ENCODE results near the gene LIN7A. TPM values are rescaled to one million over a fixed set of nuclear protein-coding genes. Genes with fewer than 3 reads are reported as not detected.

LIN7A gene
- total and polyA plus RNA-seq, 2 of the 8 experiments (the other 6 are each of a cell fraction or from before 2014, with no cell fraction given): 5.8 to 22.0 TPM

- Histone ChIP-seq H3K9ac (replicated peaks in 1 of 4; ENCODE audit: extremely low read depth in 1 of 4, low read depth in 3 of 4, low read length in 3 of 4) (no peak overlapping the region), H2BK5ac (ENCODE audit: low read depth, low read length) (no peak overlapping the region), H3K23me2 (ENCODE audit: low read depth, low read length) (no peaks in the 10 kb centered on the region), H2BK15ac (ENCODE audit: low read length) (no peak overlapping the region), H3K27me3 (replicated peaks in 1 of 4; ENCODE audit: control insufficient read depth in 3 of 4, extremely low read depth in 1 of 4, insufficient read depth in 3 of 4, low read length in 3 of 4) (no peaks in the 10 kb centered on the region), H3K23ac (ENCODE audit: insufficient read length) (no peak overlapping the region), H2AFZ (ENCODE audit: low read length) (no peak overlapping the region), H3K4ac (replicated peaks; ENCODE audit: insufficient read length, low read depth, low read length) (no peak overlapping the region), H4K5ac (ENCODE audit: insufficient read length, low read depth, low read length) (no peak overlapping the region), H4K91ac (replicated peaks; ENCODE audit: insufficient read length, low read length) (no peak overlapping the region), H3K4me2 (ENCODE audit: insufficient read depth in 1 of 2, low read depth in 2 of 2, low read length in 2 of 2) (no peak overlapping the region), H2BK12ac (ENCODE audit: low read depth, low read length) (no peak overlapping the region), H3K27ac (ENCODE audit: low read depth, low read length) (no peak overlapping the region), H3K36me3 (ENCODE audit: control insufficient read depth in 2 of 4, insufficient read depth in 4 of 4, low read length in 3 of 4) (no peaks in the 10 kb centered on the region), H2BK120ac (replicated peaks; ENCODE audit: low read depth, low read length) (no peak overlapping the region), H3K4me3 (ENCODE audit: extremely low read depth in 1 of 4, insufficient read depth in 2 of 4, low read depth in 3 of 4, low read length in 4 of 4) (no peak overlapping the region), H3K9me3 (ENCODE audit: insufficient read depth in 2 of 2, low read depth in 1 of 2, low read length in 1 of 2) (no peaks in the 10 kb centered on the region), H3K79me2 (ENCODE audit: control insufficient read depth in 1 of 2, insufficient read depth in 2 of 2, low read length in 2 of 2) (no peaks in the 10 kb centered on the region), H3K79me1 (ENCODE audit: low read depth, low read length) (no peaks in the 10 kb centered on the region), H4K8ac (ENCODE audit: extremely low read depth, insufficient read depth, low read length) (no peak overlapping the region), H3K14ac (ENCODE audit: insufficient read length) (no peak overlapping the region), H4K20me1 (replicated peaks in 1 of 2; ENCODE audit: control insufficient read depth in 1 of 2, insufficient read depth in 2 of 2, low read length in 2 of 2) (no peaks in the 10 kb centered on the region), H3K56ac (replicated peaks; ENCODE audit: insufficient read length, low read depth, low read length) (no peak overlapping the region), H3K18ac (ENCODE audit: extremely low read depth, low read length) (no peak overlapping the region), H2BK20ac (ENCODE audit: low read length) (no peak overlapping the region), H3K4me1 (replicated peaks in 1 of 4; ENCODE audit: control insufficient read depth in 3 of 4, insufficient read depth in 4 of 4, low read length in 3 of 4) (no peaks in the 10 kb centered on the region), H2AK5ac (ENCODE audit: low read depth, low read length) (no peak overlapping the region)
- TF ChIP-seq SIX5 (IDR thresholded peaks at IDR 0.05; ENCODE audit: low read depth, low read length) (no peak), HDAC2 (IDR thresholded peaks at IDR 0.05; ENCODE audit: borderline replicate concordance in 1 of 2, low read depth in 2 of 2, low read length in 2 of 2) (no peak), KDM5A (IDR thresholded peaks at IDR 0.05; ENCODE audit: low read length) (no peak), CTBP2 (IDR thresholded peaks at IDR 0.05; ENCODE audit: borderline replicate concordance, insufficient read depth, insufficient read length, low read length) (no peak), SP2 (IDR thresholded peaks at IDR 0.05; ENCODE audit: low read length) (no peak)
- DNase-seq (ENCODE audit: low read depth in 1 of 2, low spot score in 2 of 2) (no peak), FAIRE-seq (no peak)
- WGBS, 2 experiments (ENCODE audit: extremely low coverage in 1 of 2, insufficient coverage in 1 of 2, insufficient read length in 1 of 2, insufficient replicate concordance in 2 of 2, low coverage in 1 of 2, low lambda C conversion rate in 2 of 2, missing lambda C conversion rate in 1 of 2): 89% methylated on average over 4 of the region's 4 CpGs; no CpG with 5 or more reads in 1 of the 2 experiments
- CTCF ChIA-PET (ENCODE audit: partially characterized antibody): interaction anchor here (0.8 to 1.2 kb wide), 2 partner anchors 25 to 229 kb away, joined by 3 to 4 read pairs; no protein-coding TSS in a partner anchor
- POLR2A ChIA-PET (ENCODE audit: partially characterized antibody): interaction anchor here (0.6 kb wide), 1 partner anchor 1362 kb away, joined by 3 read pairs; no protein-coding TSS in a partner anchor
Observed at GRCh38 chr12:80862531-80862930, 75.2 kb downstream of the LIN7A start.
